WTC11 (cell line): ENCODE results near the gene SREK1IP1.

Experiments
- CTCF ChIP-seq: fragments of 200-600 bp; IDR thresholded peaks from 2 replicates; pipeline ENCODE4 v1.8.0; 2022; ENCODE audit warnings: antibody characterized with exemption
- FOXJ3 ChIP-seq: sonication (generic); formaldehyde crosslinking; IDR thresholded peaks from 2 replicates; pipeline ENCODE4 v1.9.0; 2021; ENCODE audit warnings: missing genetic modification reagents, mild to moderate bottlenecking, borderline replicate concordance
- IRF1 ChIP-seq: sonication (generic); formaldehyde crosslinking; IDR thresholded peaks from 2 replicates; pipeline ENCODE4 v1.8.0; 2023; ENCODE audit warnings: missing genetic modification reagents
- SP1 ChIP-seq: sonication (generic); formaldehyde crosslinking; conservative IDR thresholded peaks from 2 replicates; pipeline ENCODE4 v1.8.1; 2022; ENCODE audit warnings: missing genetic modification reagents
- TCF7 ChIP-seq: sonication (generic); formaldehyde crosslinking; IDR thresholded peaks from 2 replicates; pipeline ENCODE4 v1.8.0; 2022; ENCODE audit warnings: mild to moderate bottlenecking, low read depth, missing genetic modification reagents, moderate library complexity
- ZBTB43 ChIP-seq: sonication (generic); formaldehyde crosslinking; IDR thresholded peaks from 2 replicates; pipeline ENCODE4 v1.8.1; 2023; ENCODE audit warnings: mild to moderate bottlenecking, missing genetic modification reagents
- ZNF138 ChIP-seq: sonication (generic); formaldehyde crosslinking; conservative IDR thresholded peaks from 2 replicates; pipeline ENCODE4 v1.8.1; 2022; ENCODE audit warnings: mild to moderate bottlenecking, moderate library complexity, missing genetic modification reagents
- ZNF512 ChIP-seq: sonication (generic); formaldehyde crosslinking; IDR thresholded peaks from 2 replicates; pipeline ENCODE4 v1.8.1; 2022; ENCODE audit warnings: missing genetic modification reagents, borderline replicate concordance
- TF ChIP-seq, protein P1 (sequence below): sonication (generic); formaldehyde crosslinking; IDR thresholded peaks from 2 replicates; pipeline ENCODE4 v1.8.0; 2022; ENCODE audit warnings: mild to moderate bottlenecking, missing genetic modification reagents
- TF ChIP-seq, protein P2 (sequence below): sonication (generic); formaldehyde crosslinking; conservative IDR thresholded peaks from 2 replicates; pipeline ENCODE4 v1.8.1; 2022; ENCODE audit warnings: mild to moderate bottlenecking, missing genetic modification reagents
- TF ChIP-seq, protein P3 (sequence below): sonication (generic); formaldehyde crosslinking; IDR thresholded peaks from 2 replicates; pipeline ENCODE4 v1.8.1; 2023; ENCODE audit warnings: mild to moderate bottlenecking, missing genetic modification reagents, moderate library complexity
- TF ChIP-seq, protein P4 (sequence below): fragments of 250-450 bp; sonication (Bioruptor Pico); conservative IDR thresholded peaks from 2 replicates; pipeline ENCODE4 v1.9.0; 2021; ENCODE audit warnings: mild to moderate bottlenecking

DNA sequence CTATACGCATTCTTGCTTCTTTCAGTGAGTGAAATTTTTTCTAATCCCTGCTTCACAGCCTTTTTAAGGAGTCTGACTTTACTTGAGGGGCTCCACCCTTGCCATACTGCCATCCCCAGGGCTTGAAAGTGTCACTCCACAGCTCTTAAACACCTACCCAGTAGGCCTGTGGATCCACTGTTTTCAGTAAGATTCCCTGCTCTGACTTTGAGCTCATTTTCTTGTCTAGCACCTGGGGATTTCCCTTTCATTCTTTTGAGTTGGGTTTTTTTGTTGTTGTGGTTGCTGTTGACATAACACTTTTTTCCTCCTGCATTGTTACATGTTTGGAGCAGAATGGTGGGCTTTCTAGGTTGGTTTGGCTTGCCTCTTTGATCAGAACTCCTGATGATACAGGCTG lies 23.6 kb downstream of the SREK1IP1 start:
- TF ChIP-seq CTCF (no peak), TCF7 (CRISPR knock-in tag) (no peak), SP1 (CRISPR knock-in tag) (no peak), ZNF138 (no peak), IRF1 (CRISPR knock-in tag) (no peak), ZNF512 (CRISPR knock-in tag) (no peak), ZBTB43 (no peak), FOXJ3 (CRISPR knock-in tag) (no peak)
- TF ChIP-seq, protein P1, sequence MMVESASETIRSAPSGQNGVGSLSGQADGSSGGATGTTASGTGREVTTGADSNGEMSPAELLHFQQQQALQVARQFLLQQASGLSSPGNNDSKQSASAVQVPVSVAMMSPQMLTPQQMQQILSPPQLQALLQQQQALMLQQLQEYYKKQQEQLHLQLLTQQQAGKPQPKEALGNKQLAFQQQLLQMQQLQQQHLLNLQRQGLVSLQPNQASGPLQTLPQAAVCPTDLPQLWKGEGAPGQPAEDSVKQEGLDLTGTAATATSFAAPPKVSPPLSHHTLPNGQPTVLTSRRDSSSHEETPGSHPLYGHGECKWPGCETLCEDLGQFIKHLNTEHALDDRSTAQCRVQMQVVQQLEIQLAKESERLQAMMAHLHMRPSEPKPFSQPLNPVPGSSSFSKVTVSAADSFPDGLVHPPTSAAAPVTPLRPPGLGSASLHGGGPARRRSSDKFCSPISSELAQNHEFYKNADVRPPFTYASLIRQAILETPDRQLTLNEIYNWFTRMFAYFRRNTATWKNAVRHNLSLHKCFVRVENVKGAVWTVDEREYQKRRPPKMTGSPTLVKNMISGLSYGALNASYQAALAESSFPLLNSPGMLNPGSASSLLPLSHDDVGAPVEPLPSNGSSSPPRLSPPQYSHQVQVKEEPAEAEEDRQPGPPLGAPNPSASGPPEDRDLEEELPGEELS, result no peak
- TF ChIP-seq, protein P2, sequence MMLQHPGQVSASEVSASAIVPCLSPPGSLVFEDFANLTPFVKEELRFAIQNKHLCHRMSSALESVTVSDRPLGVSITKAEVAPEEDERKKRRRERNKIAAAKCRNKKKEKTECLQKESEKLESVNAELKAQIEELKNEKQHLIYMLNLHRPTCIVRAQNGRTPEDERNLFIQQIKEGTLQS (CRISPR knock-in tag), result no peak
- TF ChIP-seq, protein P3, sequence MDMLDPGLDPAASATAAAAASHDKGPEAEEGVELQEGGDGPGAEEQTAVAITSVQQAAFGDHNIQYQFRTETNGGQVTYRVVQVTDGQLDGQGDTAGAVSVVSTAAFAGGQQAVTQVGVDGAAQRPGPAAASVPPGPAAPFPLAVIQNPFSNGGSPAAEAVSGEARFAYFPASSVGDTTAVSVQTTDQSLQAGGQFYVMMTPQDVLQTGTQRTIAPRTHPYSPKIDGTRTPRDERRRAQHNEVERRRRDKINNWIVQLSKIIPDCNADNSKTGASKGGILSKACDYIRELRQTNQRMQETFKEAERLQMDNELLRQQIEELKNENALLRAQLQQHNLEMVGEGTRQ (CRISPR knock-in tag), result no peak
- TF ChIP-seq, protein P4, sequence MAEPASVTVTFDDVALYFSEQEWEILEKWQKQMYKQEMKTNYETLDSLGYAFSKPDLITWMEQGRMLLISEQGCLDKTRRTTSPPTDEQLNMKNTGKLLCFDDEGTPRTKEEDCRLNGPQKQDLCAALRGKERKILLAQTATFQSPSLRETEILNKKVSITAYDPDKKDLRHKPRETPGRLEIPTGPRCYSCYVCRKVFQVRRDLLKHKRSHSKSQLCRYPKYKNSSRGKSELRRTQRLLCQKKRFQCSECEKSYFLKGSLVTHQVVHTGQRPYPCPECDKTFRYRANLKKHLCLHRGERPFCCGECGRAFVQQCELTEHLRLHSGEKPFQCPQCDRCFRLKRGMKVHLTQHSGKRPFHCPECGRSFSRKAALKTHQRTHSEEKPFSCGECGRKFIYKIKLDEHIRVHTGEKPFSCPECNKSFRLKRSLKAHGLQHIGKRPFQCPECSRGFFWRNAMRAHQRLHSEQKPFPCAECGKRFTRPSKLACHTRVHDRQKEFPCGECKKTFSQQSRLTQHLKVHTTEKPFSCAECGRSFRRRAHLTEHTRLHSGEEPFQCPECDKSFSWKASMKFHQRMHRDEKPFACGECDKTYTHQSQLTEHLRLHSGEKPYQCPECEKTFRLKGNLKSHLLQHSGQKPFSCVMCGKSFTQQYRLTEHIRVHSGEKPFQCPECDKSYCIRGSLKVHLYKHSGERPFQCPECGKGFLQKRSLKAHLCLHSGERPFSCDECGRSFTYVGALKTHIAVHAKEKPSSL (CRISPR knock-in tag), result no peak
